NCI-H446 (cell line): ENCODE results near the gene ARL8B.
A peak's percentile ranks its signal among the peaks of the same experiment; 100 is the strongest.

Experiments used
- DNase-seq, 2 experiments: peaks; one replicate each; lab custom pipeline; 2025; lab: John Stamatoyannopoulos, UW

Gene ARL8B

GRCh38 chr3:5187156-5187919 lies 65.2 kb downstream of the ARL8B start, which contains the start of gene EDEM1:
Gene EDEM1 (plus strand): TSS chr3:5187707. CDS start chr3:5187806, 99 bp downstream.
- peak; percentile 52 to 89 for DNase-seq

- no peak for DNase-seq
Observed at GRCh38 chr3:5187920-5188418, 65.9 kb downstream of the ARL8B start.

- no peak for DNase-seq
Observed at GRCh38 chr3:5188419-5189221, 66.5 kb downstream of the ARL8B start.

- no peak for DNase-seq
Observed at GRCh38 chr3:5190147-5190791, 68.2 kb downstream of the ARL8B start.

- DNase-seq: no peak
Observed at GRCh38 chr3:5191555-5192304, 69.6 kb downstream of the ARL8B start.

- DNase-seq: no peak
Observed at GRCh38 chr3:5192571-5193365, 70.7 kb downstream of the ARL8B start.

- DNase-seq: no peak
Observed at GRCh38 chr3:5194341-5194740, 72.2 kb downstream of the ARL8B start.

- DNase-seq: no peak
Observed at GRCh38 chr3:5194801-5195509, 72.9 kb downstream of the ARL8B start.

GRCh38 chr3:5195605-5196004 lies 73.5 kb downstream of the ARL8B start:
- DNase-seq: no peak

GRCh38 chr3:5197022-5197421 lies 74.9 kb downstream of the ARL8B start:
- DNase-seq: no peak

- DNase-seq: no peak
Observed at GRCh38 chr3:5197470-5198312, 75.6 kb downstream of the ARL8B start.

GRCh38 chr3:5198313-5198677 lies 76.2 kb downstream of the ARL8B start:
- no peak for DNase-seq

GRCh38 chr3:5198986-5199731 lies 77.1 kb downstream of the ARL8B start:
- DNase-seq: no peak

GRCh38 chr3:5201536-5201935 lies 79.4 kb downstream of the ARL8B start:
- DNase-seq: no peak

GRCh38 chr3:5202222-5202621 lies 80.1 kb downstream of the ARL8B start:
- no peak for DNase-seq

GRCh38 chr3:5205165-5205941 lies 83.3 kb downstream of the ARL8B start:
- no peak for DNase-seq

GRCh38 chr3:5210926-5211325 lies 88.8 kb downstream of the ARL8B start:
- DNase-seq: no peak
